Small intestine (tissue), 7 donors: Measurements from ENCODE around the gene CACNA2D4. TPM values are rescaled to one million over a fixed set of nuclear protein-coding genes. Genes with fewer than 3 reads are reported as not detected.

Experiments used
- DNase-seq, 2 donors: peaks; one replicate each; pipeline versions ENCODE4 v3.0.0 to v3.0.0-alpha.2; 2013
- FAIRE-seq: peaks from 2 replicates; lab custom pipeline; 2012; peaks lifted over from hg19 to GRCh38; lab: Jason Lieb, UNC
- H3K27ac ChIP-seq, 3 donors: one replicate each; pipeline ENCODE4 v1.5.1; 2013; ENCODE audit warnings: low read length in 2 of 3, mild to moderate bottlenecking in 2 of 3, control low read depth in 1 of 3, inconsistent platforms in 1 of 3, low read depth in 1 of 3, moderate library complexity in 1 of 3
- H3K27me3 ChIP-seq, 3 donors: one replicate each; pipeline ENCODE4 v1.6.1; 2013; ENCODE audit warnings: low read length in 3 of 3, inconsistent platforms in 1 of 3; ENCODE audit not compliant: control insufficient read depth in 3 of 3, insufficient read depth in 3 of 3
- H3K36me3 ChIP-seq, 3 donors: one replicate each; pipeline ENCODE4 v1.6.1; 2013; ENCODE audit warnings: low read length in 3 of 3, inconsistent platforms in 1 of 3, low read depth in 1 of 3, mild to moderate bottlenecking in 1 of 3, moderate library complexity in 1 of 3; ENCODE audit not compliant: control insufficient read depth in 3 of 3, insufficient read depth in 2 of 3
- H3K4me1 ChIP-seq, 3 donors: one replicate each; pipeline ENCODE4 v1.6.1; 2013; ENCODE audit warnings: low read length in 2 of 3, inconsistent platforms in 1 of 3, low read depth in 1 of 3, mild to moderate bottlenecking in 1 of 3, moderate library complexity in 1 of 3; ENCODE audit not compliant: control insufficient read depth in 3 of 3, insufficient read depth in 2 of 3
- H3K4me3 ChIP-seq, 3 donors: one replicate each; pipeline ENCODE4 v1.5.1; 2013; ENCODE audit warnings: low read length in 3 of 3, control low read depth in 1 of 3, inconsistent platforms in 1 of 3, low read depth in 1 of 3, mild to moderate bottlenecking in 1 of 3, moderate library complexity in 1 of 3
- H3K9me3 ChIP-seq, 2 donors: one replicate each; pipeline ENCODE4 v1.6.1; 2013; ENCODE audit warnings: low read depth in 1 of 2, low read length in 1 of 2; ENCODE audit not compliant: control insufficient read depth in 2 of 2, insufficient read depth in 1 of 2
- WGBS, 3 donors: extraction: QIAGEN DNeasy Blood & Tissue Kit; methylation state at CpG; one replicate each; pipeline ENCODE4 v1.1.7; 2013; 5-methylcytosine and 5-hydroxymethylcytosine counted together
- polyA plus RNA-seq, 4 donors: library from polyadenylated mRNA; stranded (reverse) in 3 of 4; unstranded in 1 of 4; fragments of 200-250 nt in 3 of 4; fragments of 120-200 nt in 1 of 4; gene quantifications; one replicate each; pipeline versions ENCODE4 v1.2.1 to v1.2.3, GENCODE V29; 2013
- donor health status: healthy with polysubstance abuse.
- donor health status: control.
- donor health status: control.
- donor health status: Bipolar disorder and iron deficiency.
- donor health status: healthy.

The CACNA2D4 gene
- polyA plus RNA-seq, 4 donors = 5.5 to 10.8 (median 9.1) TPM

DNA sequence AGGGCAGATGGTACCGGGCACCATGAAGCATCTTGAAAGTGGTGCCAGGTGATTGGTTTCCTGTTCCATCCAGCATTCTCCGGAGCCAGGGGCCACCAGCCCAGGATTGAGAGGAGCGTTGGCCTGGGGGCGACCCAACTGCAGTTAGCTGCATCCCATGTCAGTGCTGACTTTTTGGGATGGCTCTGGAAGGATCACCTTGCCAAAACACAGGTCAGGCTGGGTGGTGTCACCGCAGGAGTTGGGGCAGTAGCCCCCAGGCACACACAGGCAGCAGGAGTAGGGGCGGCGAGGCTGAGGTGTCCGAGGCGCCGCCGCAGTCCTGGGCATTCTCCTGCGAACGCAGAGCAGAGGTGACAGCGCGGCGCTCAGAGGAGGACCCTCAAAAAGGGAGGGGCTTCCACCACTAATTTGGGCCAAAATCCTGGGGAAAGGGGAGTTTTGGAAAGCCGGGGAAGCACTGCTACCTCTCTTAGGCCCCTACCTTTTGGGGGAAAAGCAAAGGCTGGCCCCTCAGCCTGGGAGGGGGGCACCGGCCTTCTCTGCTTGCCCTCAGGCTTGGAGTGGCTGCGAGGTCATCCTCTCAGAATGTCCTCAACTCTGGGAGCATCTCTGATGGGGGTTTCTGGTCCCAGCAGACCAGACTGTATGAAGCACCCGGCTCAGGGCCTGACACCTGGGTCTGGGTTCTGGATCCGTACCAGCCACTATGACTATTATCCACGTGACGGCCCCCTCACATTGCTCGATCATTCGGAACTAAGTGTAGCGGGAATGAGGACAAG lies 124.8 kb downstream of the CACNA2D4 start:
- no peak overlapping the region for H3K27ac ChIP-seq
- no peak overlapping the region for H3K4me3 ChIP-seq
- no peaks in the 10 kb centered on the region for H3K27me3 ChIP-seq
- WGBS, 3 donors = 91 to 94% (median 92%) methylated on average over 26 of the region's 26 CpGs
- FAIRE-seq = no peak
- no peaks in the 10 kb centered on the region for H3K9me3 ChIP-seq
- no peak for DNase-seq
- peaks cover 0 to 8% (median 2%) of the 10 kb centered on the region in 3 donors for H3K4me1 ChIP-seq
- H3K36me3 ChIP-seq = peaks cover 0 to 10% (median 0%) of the 10 kb centered on the region in 3 donors

DNA sequence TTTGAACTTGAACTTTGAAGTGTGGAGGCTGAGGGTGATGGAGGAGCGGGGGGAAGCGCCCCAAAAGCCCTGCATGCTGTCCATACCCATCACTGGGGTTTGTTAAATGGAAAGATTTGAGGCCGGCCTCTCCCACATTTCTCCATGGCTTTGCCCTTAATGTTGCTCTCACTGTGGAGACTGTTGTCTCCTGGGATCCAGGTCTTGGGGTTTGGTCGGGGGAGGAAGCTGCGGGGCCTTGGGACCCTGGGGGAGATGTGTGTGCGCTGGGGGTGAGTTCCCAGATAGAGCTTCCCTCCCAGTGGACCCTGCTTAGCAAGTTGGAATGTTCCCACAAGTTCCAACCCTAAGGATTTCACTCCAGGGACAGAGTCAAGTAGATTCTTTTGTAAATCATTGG lies 126.0 kb downstream of the CACNA2D4 start:
- FAIRE-seq = no peak
- peaks cover 0 to 4% (median 2%) of the 10 kb centered on the region in 3 donors for H3K4me1 ChIP-seq
- H3K27ac ChIP-seq = no peak overlapping the region
- DNase-seq = no peak
- 78 to 95% (median 85%) methylated on average over 6 of the region's 6 CpGs for WGBS, 3 donors
- no peaks in the 10 kb centered on the region for H3K9me3 ChIP-seq
- peaks cover 0 to 16% (median 0%) of the 10 kb centered on the region in 3 donors for H3K36me3 ChIP-seq
- no peaks in the 10 kb centered on the region for H3K27me3 ChIP-seq
- no peak overlapping the region for H3K4me3 ChIP-seq

DNA sequence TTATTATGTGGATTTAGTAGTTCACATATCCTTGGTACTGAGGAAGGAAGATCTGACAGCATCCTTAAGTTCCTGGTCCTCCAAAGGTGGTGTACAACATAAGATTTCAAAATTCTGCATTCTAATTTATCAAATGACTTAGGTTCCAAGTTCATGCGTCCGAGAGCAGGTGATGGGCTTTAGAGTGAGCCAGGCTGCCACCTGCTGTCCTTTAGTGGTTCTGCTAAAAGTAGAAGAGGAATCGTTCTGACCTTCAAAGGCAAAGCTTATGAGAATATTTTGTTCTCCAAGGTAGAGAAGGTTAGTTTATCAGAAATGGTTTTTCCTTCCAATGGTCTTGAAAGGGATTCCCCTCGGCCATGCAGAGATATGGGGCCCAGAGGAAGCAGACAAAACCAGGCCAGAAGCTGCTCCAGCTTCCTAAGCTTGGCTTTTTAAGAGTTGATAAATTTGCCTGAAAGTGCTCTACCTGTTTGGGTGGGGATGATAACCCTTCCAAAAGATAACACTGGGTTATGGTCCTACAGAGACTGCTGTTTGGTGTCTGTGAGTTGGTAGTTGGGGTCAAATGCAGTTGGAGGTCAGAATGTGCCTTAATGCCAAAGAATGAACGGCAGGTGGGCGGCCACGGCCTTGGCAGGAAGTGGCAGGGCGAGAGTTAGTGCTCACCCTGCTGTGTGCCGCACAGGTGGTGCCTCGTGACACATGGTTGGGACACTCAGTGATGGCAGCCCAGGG lies 127.2 kb downstream of the CACNA2D4 start:
- no peak overlapping the region for H3K27ac ChIP-seq
- 19 to 37% (median 28%) methylated on average over 10 of the region's 10 CpGs for WGBS, 3 donors
- H3K9me3 ChIP-seq = no peaks in the 10 kb centered on the region
- H3K4me3 ChIP-seq = no peak overlapping the region
- no peaks in the 10 kb centered on the region for H3K27me3 ChIP-seq
- peaks cover 0 to 3% (median 2%) of the 10 kb centered on the region in 3 donors for H3K4me1 ChIP-seq
- peak; percentile 71 for FAIRE-seq
- H3K36me3 ChIP-seq = peaks cover 0 to 19% (median 3%) of the 10 kb centered on the region in 3 donors
- peak; percentile 78 to 79 for DNase-seq

DNA sequence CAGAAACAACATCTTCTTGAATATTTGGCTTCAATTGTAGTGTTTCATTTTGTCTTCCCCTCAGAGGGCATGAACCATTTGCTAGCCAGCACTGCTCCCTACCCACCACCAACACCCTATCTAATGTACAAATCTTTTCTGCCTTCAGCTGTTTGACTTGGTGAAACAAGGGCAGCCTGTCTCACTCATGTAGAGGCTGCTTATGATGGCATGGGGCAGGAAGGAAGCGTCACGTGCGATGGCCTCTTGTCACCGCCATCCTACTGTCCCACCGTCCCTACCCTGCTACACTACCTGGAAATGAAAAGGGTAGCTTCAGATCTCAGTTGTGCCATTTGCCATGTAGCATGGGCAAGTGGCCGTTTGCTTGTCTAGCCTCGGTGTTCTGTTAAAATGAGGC lies 128.0 kb downstream of the CACNA2D4 start:
- no peak for DNase-seq
- Histone ChIP-seq H3K27me3 (no peaks in the 10 kb centered on the region), H3K9me3 (no peaks in the 10 kb centered on the region), H3K4me3 (no peak overlapping the region), H3K36me3 (peaks cover 4 to 25% (median 5%) of the 10 kb centered on the region in 3 donors), H3K27ac (no peak overlapping the region), H3K4me1 (no peaks in the 10 kb centered on the region)
- FAIRE-seq = no peak
- 73 to 78% (median 73%) methylated on average over 7 of the region's 7 CpGs for WGBS, 3 donors

GRCh38 chr12:1787714-1788113 lies 130.7 kb downstream of the CACNA2D4 start:
- no peak for FAIRE-seq
- Histone ChIP-seq H3K4me1 (no peaks in the 10 kb centered on the region), H3K9me3 (no peaks in the 10 kb centered on the region), H3K27ac (no peak overlapping the region), H3K27me3 (no peaks in the 10 kb centered on the region), H3K4me3 (no peak overlapping the region), H3K36me3 (peaks cover 5 to 29% (median 7%) of the 10 kb centered on the region in 3 donors)
- WGBS, 3 donors = 69 to 87% (median 73%) methylated on average over 6 of the region's 6 CpGs
- DNase-seq = no peak

GRCh38 chr12:1782215-1782614 lies 136.2 kb downstream of the CACNA2D4 start:
- Histone ChIP-seq H3K4me1 (no peaks in the 10 kb centered on the region), H3K27me3 (no peaks in the 10 kb centered on the region), H3K27ac (no peak overlapping the region), H3K9me3 (no peaks in the 10 kb centered on the region), H3K4me3 (no peak overlapping the region), H3K36me3 (peaks cover 9 to 20% (median 14%) of the 10 kb centered on the region in 3 donors)
- FAIRE-seq = no peak
- WGBS, 3 donors = 60 to 80% (median 68%) methylated on average over 2 of the region's 2 CpGs
- DNase-seq = no peak

GRCh38 chr12:1781772-1782171 lies 136.7 kb downstream of the CACNA2D4 start:
- WGBS, 3 donors = 43 to 62% (median 53%) methylated on average over 2 of the region's 2 CpGs
- H3K27me3 ChIP-seq = no peaks in the 10 kb centered on the region
- no peak for FAIRE-seq

DNA sequence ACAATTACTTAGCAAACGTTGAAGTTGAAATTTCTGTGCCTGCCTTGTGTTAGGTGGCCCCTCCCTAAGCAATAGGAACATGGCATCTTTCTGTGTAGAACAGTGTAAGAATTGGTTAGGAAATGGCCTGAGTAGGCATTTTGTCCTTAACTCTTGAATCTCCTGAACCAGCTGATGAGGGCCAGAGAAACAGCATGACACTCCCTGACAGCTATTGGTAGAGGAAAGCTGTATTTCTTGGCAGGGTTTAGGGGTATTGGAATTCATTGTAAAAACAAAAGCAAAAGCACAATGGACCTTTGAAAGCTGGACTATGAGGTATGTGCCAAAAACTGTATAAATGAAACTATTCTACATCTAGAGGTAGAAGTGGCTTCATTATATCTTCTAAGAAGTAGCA lies 138.7 kb downstream of the CACNA2D4 start:
- Histone ChIP-seq H3K36me3 (peaks cover 4 to 11% (median 10%) of the 10 kb centered on the region in 3 donors), H3K4me3 (no peak overlapping the region), H3K9me3 (no peaks in the 10 kb centered on the region), H3K27ac (no peak overlapping the region), H3K27me3 (no peaks in the 10 kb centered on the region), H3K4me1 (peaks cover 0 to 4% (median 0%) of the 10 kb centered on the region in 3 donors)
- FAIRE-seq = no peak
- DNase-seq = no peak
- WGBS, 3 donors = 39 to 65% (median 51%) methylated on average over 1 of the region's 1 CpG

More at GRCh38 chr12:1781772-1782171, 136.7 kb downstream of the CACNA2D4 start:
- no peak overlapping the region for H3K27ac ChIP-seq
- H3K4me3 ChIP-seq = no peak overlapping the region
- H3K4me1 ChIP-seq = no peaks in the 10 kb centered on the region
- no peaks in the 10 kb centered on the region for H3K9me3 ChIP-seq
- no peak for DNase-seq
- peaks cover 8 to 19% (median 14%) of the 10 kb centered on the region in 3 donors for H3K36me3 ChIP-seq
